GM19043 (cell line): ENCODE measurements around the gene TRAPPC10.

ENCODE experiments used
- ATAC-seq: cut with Tn5 transposase; IDR thresholded peaks from one replicate; pipeline ENCODE4 v1.9.1; 2021; ENCODE audit warnings: low read depth; ENCODE audit not compliant: unreplicated experiment

Gene TRAPPC10

DNA sequence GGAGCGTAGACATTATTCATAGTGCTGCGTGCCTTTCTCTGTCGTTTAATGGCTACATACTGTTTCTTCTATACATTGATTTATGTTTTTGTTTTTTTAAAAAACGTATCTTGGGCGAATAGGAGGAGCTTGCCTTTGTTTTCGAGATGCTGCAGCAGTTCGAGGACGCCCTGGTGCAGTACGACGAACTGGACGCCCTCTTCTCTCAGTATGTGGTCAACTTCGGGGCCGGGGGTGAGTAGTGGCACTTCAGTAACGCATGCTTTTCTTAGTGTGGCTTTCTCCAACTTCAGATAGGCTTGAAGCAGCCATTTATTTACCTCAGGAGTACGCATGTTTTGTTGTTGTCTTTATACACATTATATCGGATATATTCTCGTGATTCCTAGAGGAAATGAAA is 46.9 kb downstream of the TRAPPC10 start:
- no peak for ATAC-seq

DNA sequence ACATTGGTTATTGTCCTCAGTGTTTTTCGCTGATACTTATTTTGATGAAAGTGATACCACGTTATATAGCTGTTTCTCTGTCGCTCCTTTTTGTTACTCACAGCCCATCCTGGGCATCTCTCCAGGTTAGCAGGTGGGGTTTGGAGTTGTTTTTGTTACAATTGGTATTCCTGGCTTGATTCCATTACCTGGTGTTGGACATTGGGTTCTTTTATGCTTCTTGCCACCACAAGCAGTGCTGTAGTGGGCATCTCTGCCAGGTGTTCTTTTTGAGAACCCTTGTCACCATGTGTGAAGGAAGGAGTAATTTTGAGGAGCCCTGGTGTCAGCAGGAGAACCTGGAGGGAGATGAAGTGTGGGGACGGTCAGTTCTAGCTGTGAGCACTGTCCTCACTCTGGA is 47.6 kb downstream of the TRAPPC10 start:
- no peak for ATAC-seq

DNA sequence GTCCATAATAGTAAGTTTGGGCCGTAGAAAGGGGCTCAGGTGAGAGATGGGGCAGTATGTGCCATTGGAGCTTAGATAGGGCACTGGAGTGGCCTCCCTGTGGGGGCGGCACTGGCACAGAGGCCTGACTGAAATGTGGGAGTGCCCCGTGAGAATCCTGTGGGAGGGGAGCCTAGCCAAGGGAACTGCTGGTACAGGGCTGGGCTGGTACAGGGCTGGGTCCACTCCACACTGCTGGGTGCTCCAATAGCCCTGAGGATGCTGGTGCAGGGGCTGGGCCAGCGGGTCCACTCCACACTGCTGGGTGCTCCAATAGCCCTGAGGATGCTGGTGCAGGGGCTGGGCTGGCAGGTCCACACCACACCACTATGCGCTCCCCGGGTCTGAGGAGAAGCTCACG is 50.3 kb downstream of the TRAPPC10 start:
- no peak for ATAC-seq

DNA sequence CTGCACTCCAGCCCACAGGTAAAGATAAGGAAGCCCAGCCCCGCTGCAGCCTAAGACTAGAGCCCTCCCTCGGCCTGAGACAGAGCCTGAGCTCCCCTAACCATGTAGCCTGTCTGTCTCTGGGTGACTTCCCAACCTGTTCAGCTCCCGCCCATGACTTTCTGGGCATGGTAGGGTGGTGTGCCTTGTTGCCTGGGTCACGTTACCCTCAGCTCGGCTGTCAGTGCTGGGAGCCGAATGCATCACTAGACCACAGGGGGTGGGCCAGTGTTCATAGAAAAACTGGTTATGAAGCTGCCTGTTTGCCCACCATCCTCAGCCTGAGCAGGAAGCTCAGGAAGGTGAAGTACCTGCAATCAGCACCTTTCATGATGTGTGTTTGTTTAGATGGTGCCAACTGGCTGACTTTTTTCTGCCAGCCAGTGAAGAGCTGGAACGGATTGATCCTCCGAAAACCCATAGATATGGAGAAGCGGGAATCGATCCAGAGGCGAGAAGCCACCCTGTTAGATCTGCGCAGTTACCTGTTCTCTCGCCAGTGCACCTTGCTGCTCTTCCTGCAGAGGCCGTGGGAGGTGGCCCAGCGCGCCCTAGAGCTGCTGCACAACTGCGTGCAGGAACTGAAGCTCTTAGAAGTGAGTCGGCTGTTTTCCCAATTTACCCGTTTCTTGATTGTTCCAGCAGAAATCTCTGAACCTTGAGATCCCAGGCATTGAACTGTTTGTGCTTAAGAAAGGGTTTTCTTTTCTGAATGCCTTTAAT is 51.2 kb downstream of the TRAPPC10 start:
- no peak for ATAC-seq

DNA sequence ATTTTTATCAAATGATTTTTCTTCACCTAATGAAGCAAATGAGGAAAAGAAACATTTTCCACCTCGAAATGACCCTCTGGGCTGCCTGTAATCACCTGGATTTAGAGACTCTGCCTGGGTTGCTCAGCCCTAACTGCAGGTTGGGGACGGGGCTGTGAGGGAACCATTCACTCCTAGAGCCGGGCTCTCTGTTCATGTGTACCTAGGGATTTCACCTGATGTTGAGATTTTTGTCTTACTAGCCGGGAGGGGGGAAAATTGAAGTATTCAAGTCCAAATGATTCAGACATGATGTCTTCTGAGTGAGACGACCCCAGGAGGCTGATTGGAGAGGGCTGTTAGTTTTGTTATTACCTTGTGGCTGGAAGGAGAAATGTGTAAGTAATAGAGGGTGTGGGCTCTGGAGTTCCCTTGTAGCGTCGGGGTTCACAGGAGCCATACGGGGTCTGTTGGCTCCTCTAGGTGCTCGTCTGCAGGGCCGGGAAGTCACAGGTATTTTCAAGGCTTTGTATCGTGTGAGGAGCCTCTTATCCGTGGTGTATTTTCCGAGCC is 52.8 kb downstream of the TRAPPC10 start:
- no peak for ATAC-seq

DNA sequence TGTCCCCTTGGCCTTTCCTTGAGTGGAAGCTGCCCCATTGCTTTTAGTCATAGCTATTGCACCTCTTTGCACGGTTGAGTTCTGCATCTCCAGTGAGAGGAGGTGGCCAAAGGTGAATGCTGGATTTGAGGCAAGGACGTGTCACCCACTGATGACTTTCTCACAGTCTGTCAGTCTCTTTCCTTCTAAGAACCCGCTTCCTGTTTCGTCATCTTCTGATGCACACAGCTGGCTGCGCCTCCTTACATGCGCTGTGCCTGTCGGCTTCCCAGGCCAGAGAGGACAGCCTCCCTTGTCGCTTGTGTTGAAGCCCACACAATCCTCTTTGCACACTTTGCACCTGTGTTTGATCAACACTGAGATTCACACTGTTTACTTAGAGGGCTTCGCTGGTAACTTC is 53.3 kb downstream of the TRAPPC10 start:
- no peak for ATAC-seq

DNA sequence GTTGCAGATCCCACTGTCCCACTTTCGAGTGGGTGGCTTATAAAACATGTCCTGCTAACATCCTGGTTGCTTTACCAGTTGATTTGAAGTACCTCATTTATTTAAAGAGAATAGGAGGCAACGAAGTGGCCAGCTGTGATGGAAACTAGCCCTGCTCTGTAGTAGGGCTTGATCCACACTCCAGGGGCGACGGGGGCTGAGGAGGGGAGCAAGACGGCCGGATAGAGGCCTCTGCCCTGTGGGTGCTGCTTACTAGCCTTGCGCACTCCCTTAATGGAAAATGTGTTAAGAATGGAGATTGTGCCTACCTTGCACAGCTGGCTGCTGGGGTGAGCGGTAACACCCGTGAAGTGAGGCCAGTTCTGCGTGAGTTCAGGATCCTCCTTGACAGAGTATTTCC is 54.0 kb downstream of the TRAPPC10 start:
- ATAC-seq: no peak

DNA sequence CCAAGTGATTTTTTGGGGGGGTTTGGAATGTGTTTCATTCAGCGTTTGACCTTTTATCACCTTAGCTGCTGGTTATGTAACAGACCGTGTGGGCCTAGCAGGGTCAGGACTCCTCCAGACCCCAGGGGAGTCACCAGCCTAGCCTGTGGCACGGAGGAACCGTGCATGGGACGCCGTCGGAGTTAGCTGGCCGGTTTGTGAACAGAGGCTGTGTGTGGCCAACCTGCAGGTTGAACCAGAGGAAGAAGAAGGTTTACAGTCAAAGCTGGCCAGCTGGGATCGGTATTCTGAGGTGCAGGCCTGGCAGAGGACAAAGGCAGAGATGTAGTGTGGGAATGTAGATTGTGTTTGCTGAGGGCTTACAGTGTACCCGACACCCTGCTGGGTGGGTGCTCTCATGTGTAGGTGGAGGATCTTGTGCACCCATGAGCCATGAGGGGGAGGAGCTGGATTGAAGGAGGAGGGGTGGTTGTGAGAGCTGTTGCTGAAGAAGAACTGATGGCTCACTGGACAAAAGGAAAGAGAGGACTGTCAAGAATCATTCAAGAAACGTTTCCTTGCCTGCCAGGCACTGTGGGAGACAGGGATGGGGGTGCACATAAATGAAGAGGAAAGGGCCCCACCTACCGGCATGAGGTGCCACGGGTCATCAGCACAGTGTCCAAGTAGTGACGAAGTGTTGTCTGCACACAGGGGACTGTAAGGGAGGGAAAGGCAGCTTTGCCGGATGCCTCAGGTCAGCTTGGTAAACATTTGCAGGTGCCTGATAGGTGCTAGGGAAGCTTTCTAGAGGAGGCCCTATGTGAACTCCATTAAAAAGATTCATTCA is 55.1 kb downstream of the TRAPPC10 start:
- no peak for ATAC-seq

DNA sequence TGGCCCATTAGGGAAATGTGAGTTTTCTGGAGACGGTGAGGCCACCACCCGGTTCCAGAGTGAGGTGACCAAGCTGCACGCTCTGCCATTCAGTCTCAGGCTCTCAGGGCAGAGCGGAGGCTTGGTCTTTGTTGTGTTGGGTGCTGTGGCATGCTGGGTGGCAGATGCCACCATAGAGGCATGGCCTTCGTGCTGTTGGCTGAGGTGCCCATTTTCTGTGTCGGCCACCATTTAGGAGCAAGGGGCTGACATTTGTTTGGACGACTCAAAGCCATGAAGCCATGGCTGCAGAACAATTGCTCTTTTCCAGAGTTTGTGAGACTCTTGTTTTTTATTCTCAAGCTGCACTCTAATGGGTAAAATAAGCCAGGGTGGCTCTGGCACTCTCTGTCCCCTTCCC is 58.3 kb downstream of the TRAPPC10 start:
- ATAC-seq: no peak

DNA sequence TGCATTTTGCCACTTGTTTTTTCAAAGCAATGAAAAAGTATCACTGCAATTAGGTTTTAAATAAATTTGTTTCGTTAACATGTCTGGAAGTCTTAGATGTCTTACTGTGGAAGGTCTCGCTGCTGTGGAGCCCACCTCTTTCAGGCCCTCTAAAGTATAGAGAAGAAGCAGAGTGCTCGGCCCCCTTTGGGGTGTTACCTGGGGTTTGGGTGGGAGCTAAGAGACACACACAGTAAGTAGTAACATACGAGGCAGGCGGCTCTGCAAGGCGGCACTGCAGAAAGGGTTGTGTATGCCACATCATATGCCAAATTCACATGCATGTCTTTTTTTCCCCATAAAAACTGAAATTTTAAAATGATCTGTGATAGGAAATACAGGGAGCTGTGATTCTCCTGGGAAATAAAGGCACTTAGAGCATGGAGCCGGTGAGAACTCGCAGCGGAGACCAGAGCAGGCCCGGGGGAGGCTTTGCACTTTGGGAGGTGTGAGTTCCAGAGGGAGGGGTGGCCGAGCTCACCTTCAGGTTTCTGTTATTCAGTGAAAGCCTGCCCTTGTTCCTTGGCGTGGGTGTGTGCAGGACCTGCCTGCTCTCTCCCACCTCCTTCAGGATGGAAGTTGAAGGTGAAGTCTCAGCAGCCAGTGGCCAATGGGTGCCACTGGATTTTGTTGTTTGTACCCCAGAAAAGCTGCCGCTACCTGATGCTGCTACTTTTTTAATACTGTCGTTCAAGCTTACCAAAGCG is 59.4 kb downstream of the TRAPPC10 start:
- no peak for ATAC-seq

DNA sequence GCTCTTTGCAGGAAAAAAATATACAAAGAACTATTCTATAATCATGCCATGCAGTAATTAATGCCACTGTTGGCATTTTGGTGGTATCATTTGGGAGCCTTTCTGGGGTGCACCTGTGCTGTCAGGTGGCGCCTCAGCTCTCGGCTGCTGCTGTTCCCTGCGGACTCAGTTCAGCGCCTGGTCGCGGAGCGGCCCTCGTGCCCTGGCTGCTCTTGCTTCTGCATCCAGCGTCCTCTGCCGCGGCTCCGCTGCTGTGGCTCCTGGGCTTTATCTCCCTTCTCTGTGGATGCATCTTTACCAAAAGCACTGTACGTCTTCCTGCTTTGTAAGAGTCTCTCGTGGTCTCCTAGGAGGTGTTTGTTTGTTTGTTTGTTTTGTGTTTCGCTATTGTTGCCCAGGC is 60.0 kb downstream of the TRAPPC10 start:
- ATAC-seq: no peak

DNA sequence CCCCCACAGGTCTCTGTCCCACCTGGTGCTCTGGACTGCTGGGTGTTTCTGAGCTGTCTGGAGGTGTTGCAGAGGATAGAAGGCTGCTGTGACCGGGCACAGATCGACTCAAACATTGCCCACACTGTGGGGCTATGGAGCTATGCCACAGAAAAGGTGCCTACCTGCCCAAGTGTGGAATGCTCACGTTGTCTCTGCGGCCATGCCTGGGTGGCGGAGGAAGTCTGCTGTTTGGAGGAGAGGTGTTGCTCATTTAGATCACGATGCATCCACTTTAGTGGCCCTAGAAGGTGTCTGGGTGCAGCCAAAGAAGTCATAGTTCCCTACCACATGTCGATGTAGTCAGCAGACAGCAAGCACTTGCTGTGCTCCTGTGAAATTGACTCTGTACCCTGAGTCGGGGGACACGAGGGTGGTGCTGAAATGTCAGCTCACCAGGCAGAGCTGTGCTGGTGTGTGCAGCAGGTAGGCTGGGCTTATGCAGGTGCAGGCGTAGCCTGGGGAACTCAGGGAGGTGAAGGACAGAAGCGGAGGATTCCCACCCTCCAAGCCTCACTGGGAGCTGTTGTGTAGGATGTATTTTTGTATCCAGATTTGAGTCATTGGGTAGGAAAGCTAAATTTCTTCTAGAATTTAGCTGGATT is 62.3 kb downstream of the TRAPPC10 start:
- no peak for ATAC-seq

DNA sequence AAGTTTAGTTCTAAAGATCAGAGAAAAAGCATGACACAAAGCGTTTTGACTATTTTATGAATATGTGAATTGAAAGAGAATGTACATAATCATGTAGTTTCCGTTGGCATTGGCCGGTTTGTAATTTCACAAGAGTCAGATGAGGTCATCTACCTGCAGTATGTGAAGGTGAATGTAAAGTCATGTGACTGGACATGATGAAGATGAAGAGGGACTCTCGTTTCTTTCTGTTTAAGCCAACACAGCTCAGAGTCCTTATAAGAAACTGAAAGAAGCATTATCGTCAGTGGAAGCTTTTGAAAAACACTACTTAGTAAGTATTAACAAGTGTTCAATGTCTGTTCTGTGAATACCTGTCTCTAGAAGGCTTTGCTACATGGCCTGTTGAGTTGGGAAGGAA is 64.2 kb downstream of the TRAPPC10 start:
- ATAC-seq: no peak

DNA sequence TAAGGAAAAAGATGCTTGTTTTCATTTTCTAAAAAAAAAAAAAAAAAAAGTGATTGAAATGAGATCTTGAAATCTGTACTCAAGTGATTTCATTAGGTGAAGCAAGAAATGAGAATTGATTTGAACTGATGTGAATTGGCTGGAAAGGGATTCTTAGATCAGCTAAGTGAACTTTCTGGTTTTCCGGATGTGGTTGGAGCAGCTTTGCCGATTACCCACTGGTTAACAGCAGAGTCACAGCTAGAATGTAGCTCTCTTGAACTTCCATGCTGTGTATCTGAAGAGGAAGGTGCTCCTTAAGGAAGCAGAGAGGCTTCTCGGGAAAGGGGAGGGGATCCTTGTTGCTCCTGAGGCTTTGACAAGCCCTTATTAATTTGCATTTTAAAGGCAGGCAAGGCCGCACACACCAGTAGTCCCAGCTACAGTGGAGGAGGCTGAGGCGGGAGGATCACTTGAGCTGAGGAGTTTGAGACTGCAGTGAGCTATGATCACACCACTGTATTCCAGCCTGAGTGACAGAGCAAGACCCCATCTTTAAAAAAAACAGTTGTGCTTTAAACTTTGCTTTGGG is 66.4 kb downstream of the TRAPPC10 start:
- ATAC-seq: no peak

DNA sequence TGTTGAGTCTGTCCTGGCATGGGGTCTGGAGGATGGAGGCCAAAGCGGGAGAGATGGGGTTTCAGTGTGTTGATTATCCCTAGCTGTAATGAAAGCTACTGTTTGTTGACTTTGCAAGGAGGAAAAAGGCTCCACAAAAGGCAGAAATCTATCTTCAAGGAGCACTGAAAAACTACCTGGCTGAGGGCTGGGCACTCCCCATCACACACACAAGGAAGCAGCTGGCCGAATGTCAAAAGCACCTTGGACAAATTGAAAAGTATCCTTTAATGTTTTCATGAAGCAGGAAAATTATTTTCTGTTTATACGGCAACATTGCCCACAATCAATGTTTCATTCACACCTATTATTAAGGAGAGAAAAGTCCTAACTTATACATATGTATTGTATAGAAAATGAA is 67.3 kb downstream of the TRAPPC10 start:
- ATAC-seq: no peak

DNA sequence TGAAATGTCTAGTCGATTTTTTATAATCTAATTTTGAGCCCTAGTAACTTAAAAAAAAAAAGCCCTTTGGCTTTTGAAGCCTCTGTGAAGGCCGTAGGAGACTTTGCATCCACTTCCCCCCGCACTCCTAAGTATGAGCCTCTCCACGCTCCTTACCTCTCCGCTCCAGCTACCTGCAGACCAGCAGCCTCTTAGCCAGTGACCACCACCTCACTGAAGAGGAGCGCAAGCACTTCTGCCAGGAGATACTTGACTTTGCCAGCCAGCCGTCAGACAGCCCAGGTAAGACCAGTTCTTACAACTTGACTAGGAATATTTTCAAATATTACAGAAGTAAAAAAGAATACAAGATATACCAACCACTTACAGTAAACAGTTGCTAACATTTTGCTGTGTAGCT is 67.7 kb downstream of the TRAPPC10 start:
- ATAC-seq: no peak

DNA sequence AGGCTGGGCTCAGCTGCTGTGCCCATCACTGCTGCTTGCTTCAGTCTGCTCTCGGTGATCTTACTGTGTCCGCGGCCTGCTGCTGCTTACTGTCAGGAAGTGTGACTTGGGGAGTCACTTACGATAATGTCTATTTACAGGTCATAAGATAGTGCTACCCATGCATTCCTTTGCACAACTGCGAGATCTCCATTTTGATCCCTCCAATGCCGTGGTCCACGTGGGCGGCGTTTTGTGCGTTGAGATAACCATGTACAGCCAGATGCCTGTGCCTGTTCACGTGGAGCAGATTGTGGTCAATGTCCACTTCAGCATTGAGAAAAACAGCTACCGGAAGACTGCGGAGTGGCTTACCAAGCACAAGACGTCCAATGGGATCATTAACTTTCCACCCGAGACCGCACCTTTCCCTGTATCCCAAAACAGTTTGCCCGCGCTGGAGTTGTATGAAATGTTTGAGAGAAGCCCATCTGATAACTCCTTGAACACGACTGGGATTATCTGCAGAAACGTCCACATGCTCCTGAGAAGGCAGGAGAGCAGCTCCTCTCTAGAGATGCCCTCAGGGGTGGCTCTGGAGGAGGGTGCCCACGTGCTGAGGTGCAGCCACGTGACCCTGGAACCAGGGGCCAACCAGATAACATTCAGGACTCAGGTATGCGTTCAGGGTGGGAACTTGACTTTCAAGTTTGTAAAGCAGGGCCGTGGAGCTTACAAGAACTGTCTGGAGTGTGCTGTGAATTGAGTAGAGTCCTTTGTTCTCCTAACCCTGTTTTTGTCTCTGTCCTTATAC is 70.7 kb downstream of the TRAPPC10 start:
- no peak for ATAC-seq

DNA sequence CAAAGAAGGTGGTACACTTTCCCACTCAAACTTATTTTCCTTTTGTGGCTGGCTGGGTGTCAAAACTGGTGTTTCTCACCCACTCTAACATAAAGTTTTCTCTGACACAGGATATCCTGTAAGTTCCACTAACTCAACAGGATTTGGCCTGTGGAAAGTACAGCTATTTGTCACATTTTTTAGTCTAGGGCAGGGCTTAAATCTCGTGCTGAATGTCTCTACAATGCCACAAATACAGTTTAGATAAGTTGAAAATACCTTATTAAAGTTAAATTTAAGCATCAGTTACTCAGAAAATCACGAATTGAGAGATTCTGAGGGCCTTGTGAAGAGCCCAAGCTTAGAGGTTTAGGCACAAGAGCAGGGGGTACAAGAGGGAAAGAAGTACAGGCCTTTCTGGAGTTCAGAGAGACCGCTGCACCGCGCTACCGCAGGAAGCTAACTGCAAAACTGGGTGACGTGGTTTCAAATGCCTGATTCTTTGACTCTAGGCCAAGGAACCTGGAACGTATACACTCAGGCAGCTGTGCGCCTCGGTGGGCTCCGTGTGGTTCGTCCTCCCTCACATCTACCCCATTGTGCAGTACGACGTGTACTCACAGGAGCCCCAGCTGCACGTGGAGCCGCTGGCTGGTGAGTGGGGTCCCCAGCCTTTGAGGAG is 71.7 kb downstream of the TRAPPC10 start:
- no peak for ATAC-seq
